ENCODE results near the gene GARIN5A.
A peak's percentile ranks its signal among the peaks of the same experiment; 100 is the strongest.

GARIN5A gene

DNA sequence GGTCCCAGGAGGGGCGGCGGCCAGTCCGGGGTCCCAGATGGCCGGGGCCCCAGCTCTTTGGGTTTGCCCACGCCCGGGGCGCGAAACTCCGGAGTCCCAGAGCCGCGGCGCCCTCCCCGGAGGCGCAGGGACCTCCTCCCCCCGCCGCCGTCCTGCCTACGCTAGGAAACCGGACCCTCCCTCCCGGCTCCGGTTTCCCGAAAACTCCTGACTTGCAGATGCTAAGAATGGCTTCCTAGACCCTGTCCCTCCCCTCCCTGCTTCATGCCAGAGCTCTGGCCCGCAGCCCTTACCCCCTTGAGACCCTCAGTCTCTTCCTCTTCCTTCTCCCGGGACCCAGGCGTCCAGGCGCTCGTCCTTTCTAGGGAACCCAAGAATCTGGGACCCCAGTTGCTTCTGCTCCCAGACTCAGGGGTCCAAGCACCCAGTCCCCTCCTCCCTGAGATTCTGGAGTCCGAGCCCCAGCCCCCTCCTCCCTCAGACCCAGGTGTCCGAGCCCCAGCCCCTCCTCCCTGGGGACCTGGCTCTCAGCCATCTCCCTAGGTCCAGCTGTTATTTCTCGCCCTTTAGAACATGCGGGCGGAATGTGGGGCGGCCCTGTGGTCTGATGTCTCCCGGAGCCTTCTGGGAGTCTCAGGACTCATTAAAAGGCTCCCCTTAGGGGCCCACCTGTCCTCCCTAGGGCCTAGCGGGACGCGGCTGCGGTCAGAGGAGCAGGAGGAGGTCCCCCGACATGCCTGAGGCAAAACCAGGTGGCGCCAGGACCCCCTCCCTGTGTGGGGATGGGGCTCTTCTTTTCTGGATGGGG is 44.2 kb downstream of the GARIN5A start, which contains the start of gene MYBPC2:
Gene MYBPC2, plus strand, starts transcription at position 672 of the 808 bp plus-strand sequence. Its CDS starts 62 bp downstream, at position 734.
- DNase-seq: peak; percentile 36

- peak; percentile 89 for DNase-seq
These were observed 45.1 kb downstream of the GARIN5A start for GRCh38 chr19:50431343-50432220.

GRCh38 chr19:50430888-50431342 is 45.7 kb downstream of the GARIN5A start:
- no peak for DNase-seq

- DNase-seq: no peak
These were observed 47.7 kb downstream of the GARIN5A start for GRCh38 chr19:50428772-50429463.

- DNase-seq: peak; percentile 93
These were observed 48.6 kb downstream of the GARIN5A start for GRCh38 chr19:50427997-50428425.

DNA sequence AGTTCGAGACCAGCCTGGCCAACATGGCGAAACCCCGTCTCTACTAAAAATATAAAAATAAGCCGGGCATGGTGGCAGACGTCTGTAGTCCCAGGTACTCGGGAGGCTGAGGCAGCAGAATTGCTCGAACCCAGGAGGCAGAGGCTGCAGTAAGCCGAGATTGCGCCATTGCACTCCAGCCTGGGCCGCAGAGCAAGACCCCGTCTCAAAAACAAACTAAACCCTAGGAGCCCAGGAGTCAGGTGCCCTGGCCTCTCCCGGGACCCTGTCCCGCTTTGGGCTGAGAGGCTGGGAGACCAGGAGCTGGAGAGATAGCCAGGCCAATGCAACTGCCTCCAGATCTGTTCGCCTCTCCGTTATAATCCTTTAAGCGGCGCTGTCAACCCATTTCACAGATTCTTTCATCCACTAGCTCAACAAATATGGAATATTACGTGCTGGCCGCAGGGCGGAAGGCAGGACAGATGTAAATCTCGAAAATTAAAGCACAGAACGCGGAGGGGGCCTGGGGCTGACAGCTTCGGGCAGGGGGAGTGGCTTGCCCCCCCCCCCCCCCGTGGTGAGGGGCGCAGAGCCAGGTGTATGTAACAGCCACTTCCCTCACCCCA is 49.2 kb downstream of the GARIN5A start:
- no peak for DNase-seq

DNA sequence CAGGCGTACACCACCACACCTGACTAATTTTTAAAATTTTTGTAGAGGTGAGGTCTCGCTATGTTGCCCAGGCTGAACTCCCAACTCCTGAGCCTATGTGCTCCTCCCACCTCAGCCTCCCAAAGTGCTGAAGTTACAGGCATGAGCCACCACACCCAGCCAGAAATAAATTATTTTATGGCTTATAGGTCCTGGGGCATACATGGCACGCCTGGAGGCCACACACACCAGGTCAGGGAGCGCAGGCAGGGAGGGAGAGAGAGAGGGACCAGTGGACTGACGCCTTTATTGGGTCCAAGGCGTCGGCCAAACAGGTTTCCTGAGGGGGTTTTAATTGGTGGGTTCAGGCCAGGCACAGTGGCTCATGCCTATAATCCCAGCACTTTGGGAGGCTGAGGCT is 51.1 kb downstream of the GARIN5A start:
- DNase-seq: no peak

DNA sequence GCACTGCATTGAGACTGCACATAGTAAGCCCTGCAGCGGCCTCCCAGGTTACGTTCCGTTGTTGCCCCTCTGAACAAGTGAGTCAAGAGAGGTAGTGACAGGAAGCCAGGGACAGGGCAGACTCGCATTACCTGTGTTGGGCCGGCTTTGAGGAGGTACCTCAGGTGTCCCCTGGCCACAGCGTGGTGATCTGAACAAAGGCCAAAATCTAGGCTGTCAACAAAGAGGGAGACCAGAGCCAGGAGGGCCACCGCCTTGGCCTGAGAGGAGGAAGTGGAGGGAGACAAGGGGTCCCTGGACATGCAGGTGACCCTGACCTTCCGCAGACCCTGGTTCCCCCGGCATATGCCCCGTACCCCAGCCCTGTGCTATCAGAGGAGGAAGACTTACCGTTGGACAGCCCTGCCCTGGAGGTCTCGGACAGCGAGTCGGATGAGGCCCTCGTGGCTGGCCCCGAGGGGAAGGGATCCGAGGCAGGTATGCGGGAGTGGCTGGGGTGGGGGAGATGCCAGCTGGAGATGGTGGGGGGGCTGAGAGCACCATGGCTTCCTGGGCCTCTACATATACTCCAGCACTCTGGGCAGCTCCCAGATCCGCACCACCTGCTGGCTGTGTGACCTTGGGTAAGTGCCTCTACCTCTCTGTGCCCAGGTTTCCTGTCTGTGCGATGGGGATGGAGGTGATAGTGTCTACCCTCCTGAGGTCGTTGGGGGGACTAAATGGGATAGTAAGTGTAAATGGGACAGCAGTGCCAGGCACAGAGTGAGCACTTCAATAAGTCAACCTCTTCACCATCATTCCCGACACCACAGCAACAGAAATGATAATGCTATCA is 53.2 kb downstream of the GARIN5A start:
- no peak for DNase-seq

- DNase-seq: no peak
These were observed 54.0 kb downstream of the GARIN5A start for GRCh38 chr19:50422397-50423278.

- no peak for DNase-seq
These were observed 55.8 kb downstream of the GARIN5A start for GRCh38 chr19:50420808-50421207.

DNA sequence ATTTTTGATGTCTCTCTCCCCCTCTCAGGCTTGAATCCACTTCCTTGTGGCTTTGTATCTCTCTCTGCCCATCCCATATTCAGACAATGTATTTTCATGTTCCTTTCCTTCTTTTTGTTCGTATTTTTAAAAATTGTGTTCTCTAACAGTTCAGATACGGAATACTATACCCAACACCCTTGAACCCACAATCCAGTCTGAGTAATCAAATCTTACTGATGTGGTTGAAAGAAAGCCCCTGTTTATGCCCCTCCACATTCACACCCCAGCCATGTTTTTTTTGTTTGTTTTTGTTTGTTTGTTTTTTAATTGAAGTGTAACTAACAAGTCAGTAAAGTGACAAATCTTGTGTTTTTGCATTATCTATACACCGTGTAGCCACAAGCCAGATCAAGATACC is 56.5 kb downstream of the GARIN5A start:
- DNase-seq: no peak

DNA sequence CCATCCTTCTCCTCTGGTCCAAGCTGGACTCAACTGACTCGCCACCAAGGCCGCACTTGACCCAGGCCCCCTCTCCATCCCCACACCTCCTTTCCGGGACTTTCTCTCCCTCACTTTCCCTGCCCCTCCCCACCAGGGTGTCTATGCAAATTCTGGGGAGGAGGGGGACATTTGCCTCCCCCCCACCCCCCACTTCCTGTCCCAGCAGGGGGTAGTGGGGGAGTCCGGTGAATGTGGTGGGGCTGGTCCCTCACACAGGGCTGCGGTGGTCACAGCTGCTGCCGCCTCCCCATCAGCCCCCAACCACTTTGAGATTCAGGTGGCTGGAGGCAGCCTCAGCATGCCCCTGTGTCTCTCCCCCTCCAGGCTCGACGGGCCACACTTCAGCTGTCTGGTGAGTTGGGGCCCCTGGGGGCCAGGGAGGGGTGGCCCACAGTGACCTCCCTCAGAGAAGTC is 57.0 kb downstream of the GARIN5A start:
- no peak for DNase-seq

DNA sequence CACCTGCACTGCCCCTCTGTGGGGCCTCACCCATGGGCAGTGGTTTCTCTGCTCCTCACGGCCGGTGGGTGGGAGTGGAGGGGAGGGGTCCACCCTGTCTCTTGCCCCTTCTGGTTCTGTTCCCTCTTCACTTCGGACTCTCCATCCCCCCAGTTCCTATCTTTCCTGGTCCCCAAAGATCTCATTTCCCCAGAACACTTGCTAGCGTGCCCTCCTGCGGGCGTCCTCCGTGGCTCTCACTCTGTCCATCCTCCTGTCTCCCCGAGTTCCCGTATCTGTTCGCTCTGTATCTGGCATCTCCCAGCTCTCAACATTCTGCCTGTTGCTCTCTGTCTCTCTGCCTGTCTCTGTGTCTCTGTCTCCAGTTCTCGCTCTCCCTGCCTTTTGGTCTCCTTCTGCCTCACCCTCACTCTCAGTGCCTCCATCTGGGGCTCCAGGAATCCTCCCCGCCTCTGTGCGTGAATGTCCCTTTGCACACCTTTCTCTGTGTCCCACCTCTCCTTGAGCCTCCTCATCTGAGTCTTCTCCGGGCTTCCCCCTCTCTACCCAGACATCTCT is 57.5 kb downstream of the GARIN5A start:
- DNase-seq: no peak

DNA sequence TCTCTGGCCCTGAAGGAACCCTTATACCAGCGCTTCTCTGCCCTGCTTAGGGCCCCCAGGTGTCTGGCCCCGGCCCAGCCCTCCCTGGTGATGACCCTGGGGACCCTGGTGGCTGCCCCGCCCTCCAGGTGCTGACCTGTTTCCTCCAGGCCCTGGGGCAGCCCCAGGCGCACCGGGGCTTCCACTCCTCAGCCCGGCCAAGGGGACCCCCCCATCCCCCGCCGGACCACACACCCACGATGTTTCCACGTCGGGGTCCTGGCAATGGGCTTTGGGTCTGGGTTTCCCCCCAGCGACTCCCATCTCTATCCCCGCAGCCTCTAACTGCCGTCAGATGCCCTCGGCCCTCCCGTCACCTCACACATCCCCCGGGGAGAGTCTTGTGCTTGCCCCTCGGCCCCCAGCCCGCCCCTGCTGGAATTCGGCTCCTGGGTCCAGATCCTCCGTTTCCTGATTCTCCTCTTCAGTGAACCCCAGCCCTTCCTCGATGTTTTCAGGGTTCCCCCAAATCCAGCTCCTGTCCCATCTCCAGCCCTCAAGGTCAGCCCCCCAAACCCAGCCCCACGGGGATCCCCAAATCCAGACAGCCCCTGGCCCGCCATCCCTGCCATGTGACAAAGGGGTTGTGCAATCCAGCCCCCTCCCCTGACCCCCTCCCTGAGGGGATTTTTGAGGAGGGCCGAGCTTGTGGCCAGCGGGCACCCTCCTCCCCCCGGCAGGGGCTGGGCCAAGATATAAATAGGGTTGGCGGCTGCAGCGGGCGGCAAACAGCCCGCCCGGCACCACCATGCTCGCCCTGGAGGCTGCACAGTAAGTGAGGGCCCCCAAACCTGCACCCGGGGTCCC is 58.2 kb downstream of the GARIN5A start, which contains the start of gene SPIB:
Gene SPIB, plus strand, starts transcription at position 763 of the 846 bp plus-strand sequence. Its CDS starts 25 bp downstream, at position 788.
- DNase-seq: no peak

- no peak for DNase-seq
These were observed 59.3 kb downstream of the GARIN5A start for GRCh38 chr19:50417111-50418081.

Data from suppressor macrophage treated with lipopolysaccharide for 4 hours (primary cell).